Brain microvascular endothelial cell (primary cell): ENCODE data around the gene DCTN2.
A peak's percentile ranks its signal among the peaks of the same experiment; 100 is the strongest.

Experiments
- DNase-seq: peaks from one replicate; pipeline ENCODE4 v3.0.0-alpha.2; 2020
- H3K27ac ChIP-seq: fragments of 250-450 bp; sonication (Bioruptor Pico); 2 replicates; pipeline ENCODE4 v1.5.1; 2020; ENCODE audit warnings: mild to moderate bottlenecking, moderate library complexity
- H3K27me3 ChIP-seq: fragments of 250-450 bp; sonication (Bioruptor Pico); replicated peaks from 2 replicates; pipeline ENCODE4 v1.5.1; 2020; ENCODE audit warnings: mild to moderate bottlenecking
- H3K36me3 ChIP-seq: fragments of 250-450 bp; sonication (Bioruptor Pico); replicated peaks from 2 replicates; pipeline ENCODE4 v1.5.1; 2020; ENCODE audit warnings: mild to moderate bottlenecking
- H3K4me3 ChIP-seq: 2 replicates; pipeline ENCODE4 v1.5.1; 2011; ENCODE audit warnings: low read depth, mild to moderate bottlenecking, control low read depth, low read length, moderate library complexity
- in situ Hi-C: cut with HindIII; loops from 2 replicates; pipeline ENCODE4 v1.10.0; 2017; ENCODE audit warnings: low sequenced_read_pairs, low pct_ligation_motif_present
- TF ChIP-seq, protein P1 (sequence below): IDR thresholded peaks from 2 replicates; pipeline ENCODE4 v1.5.1; 2011; ENCODE audit warnings: low read depth, mild to moderate bottlenecking, moderate library complexity, low read length, control low read depth, inconsistent platforms; ENCODE audit errors: missing control alignments

The DCTN2 gene

DNA sequence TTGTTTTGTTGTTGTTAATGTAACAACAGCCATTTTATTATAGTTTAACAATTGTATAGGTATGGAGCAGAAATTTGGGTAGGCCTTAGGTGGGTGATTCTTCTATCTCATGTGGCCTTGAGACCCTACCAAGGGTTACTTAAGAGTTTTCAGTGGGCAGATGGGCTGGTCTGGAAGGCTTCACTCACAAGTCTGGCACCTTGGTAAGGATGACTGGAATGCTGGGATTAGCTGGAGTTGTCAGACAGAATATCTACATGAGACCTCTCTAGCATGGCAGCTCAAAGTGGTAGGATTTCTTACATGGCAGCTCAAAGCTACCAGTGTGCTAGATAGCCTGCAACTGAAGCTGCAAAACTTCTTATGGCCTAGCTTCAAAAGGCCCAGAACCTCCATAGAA is 61.3 kb downstream of the DCTN2 start:
- TF ChIP-seq, protein P1, sequence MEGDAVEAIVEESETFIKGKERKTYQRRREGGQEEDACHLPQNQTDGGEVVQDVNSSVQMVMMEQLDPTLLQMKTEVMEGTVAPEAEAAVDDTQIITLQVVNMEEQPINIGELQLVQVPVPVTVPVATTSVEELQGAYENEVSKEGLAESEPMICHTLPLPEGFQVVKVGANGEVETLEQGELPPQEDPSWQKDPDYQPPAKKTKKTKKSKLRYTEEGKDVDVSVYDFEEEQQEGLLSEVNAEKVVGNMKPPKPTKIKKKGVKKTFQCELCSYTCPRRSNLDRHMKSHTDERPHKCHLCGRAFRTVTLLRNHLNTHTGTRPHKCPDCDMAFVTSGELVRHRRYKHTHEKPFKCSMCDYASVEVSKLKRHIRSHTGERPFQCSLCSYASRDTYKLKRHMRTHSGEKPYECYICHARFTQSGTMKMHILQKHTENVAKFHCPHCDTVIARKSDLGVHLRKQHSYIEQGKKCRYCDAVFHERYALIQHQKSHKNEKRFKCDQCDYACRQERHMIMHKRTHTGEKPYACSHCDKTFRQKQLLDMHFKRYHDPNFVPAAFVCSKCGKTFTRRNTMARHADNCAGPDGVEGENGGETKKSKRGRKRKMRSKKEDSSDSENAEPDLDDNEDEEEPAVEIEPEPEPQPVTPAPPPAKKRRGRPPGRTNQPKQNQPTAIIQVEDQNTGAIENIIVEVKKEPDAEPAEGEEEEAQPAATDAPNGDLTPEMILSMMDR: no peak
- H3K27me3 ChIP-seq: no peaks in the 10 kb centered on the region
- H3K36me3 ChIP-seq: peaks cover 9% of the 10 kb centered on the region
- DNase-seq: no peak
- no peak overlapping the region for H3K4me3 ChIP-seq
- in situ Hi-C loops: no loop called here
- H3K27ac ChIP-seq: no peak overlapping the region

DNA sequence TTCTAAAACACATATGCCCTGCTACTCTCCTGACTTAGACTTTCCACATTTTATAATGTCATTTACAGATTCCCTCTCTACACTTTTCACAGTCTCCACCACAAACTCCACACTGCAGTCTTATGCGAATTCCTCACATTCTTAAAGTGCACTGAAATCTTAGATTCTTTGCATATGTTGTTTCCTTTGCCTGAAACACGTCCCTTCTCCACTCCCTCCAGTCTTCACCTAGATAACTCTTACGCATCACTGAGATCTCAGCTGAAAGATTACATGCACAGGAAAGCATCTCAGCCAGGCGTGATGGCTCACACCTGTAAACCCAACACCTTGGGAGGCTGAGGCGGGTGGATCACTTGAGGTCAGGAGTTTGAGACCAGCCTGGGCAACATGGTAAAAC is 63.5 kb downstream of the DCTN2 start:
- TF ChIP-seq, protein P1: no peak
- Histone ChIP-seq H3K4me3 (no peak overlapping the region), H3K27me3 (no peaks in the 10 kb centered on the region), H3K36me3 (no peaks in the 10 kb centered on the region), H3K27ac (no peak overlapping the region)
- in situ Hi-C loops: no loop called here
- DNase-seq: peak; percentile 31

DNA sequence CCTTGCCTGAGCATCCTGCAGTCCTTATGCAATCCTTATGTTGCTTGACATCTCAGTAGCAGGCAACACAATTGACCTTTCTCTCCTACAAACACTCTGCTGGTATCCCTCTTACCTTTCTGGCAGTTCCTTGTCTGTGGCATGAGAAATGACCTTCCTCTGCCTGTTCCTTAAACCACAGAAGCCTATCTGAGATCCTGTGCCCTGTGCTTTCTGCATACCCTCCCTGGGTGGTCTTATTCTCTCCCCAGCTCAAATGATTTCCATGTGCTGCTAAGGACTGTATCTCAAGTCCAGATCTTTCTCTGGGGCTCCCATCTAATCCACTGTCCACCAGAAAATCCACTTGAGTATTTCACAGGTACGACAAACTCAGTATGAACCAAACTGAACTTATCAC is 65.3 kb downstream of the DCTN2 start:
- H3K4me3 ChIP-seq: no peak overlapping the region
- in situ Hi-C loops: no loop called here
- no peaks in the 10 kb centered on the region for H3K27me3 ChIP-seq
- no peaks in the 10 kb centered on the region for H3K36me3 ChIP-seq
- TF ChIP-seq, protein P1: no peak
- DNase-seq: no peak
- no peak overlapping the region for H3K27ac ChIP-seq
